Tibial artery (tissue), 4 donors: ENCODE data around the gene NUP62CL.

Experiments
- DNase-seq, 2 donors: peaks; one replicate each; pipeline ENCODE4 v3.0.0-alpha.2; 2019
- H3K27ac ChIP-seq, 2 donors: fragments of 200-600 bp; sonication (generic) in 1 of 2; 1 replicate in 1 of 2; 2 replicates in 1 of 2; pipeline ENCODE4 v1.5.1; 2018 to 2019; ENCODE audit warnings: mild to moderate bottlenecking in 1 of 2
- H3K27me3 ChIP-seq, 2 donors: fragments of 200-600 bp; sonication (generic) in 1 of 2; one replicate each; pipeline versions ENCODE4 v1.5.1 to v1.6.0; 2016 to 2019
- H3K36me3 ChIP-seq, 3 donors: fragments of 200-600 bp; sonication (generic) in 2 of 3; one replicate each; pipeline ENCODE4 v1.5.1; 2016 to 2019; ENCODE audit warnings: mild to moderate bottlenecking in 2 of 3
- H3K4me1 ChIP-seq, 4 donors: fragments of 200-600 bp; sonication (generic) in 2 of 4; 1 replicate in 3 of 4; 2 replicates in 1 of 4; pipeline ENCODE4 v1.5.1; 2016 to 2019
- H3K4me3 ChIP-seq, 2 donors: fragments of 200-600 bp; sonication (generic) in 1 of 2; 1 replicate in 1 of 2; 2 replicates in 1 of 2; pipeline ENCODE4 v1.5.1; 2018 to 2019; ENCODE audit warnings: mild to moderate bottlenecking in 2 of 2
- H3K9me3 ChIP-seq, 3 donors: fragments of 200-600 bp; sonication (generic) in 1 of 3; one replicate each; pipeline ENCODE4 v1.5.1; 2016 to 2019
- CTCF ChIP-seq, 2 experiments: fragments of 200-600 bp in 1 of 2; fragments of 450-650 bp in 1 of 2; IDR thresholded peaks; one replicate each; pipeline ENCODE4 v1.5.1; 2017 to 2019; ENCODE audit warnings: antibody characterized with exemption in 2 of 2, mild to moderate bottlenecking in 1 of 2, moderate library complexity in 1 of 2
- intact Hi-C: fragments of 100-400 bp; cut with DNase I; formaldehyde crosslinking; loops from one replicate; pipeline ENCODE4 v1.15.0; 2023; ENCODE audit warnings: low total_unique reads

Gene NUP62CL

GRCh38 chrX:107123750-107124149 is 82.5 kb downstream of the NUP62CL start:
- intact Hi-C loops, result no loop called here
- H3K9me3 ChIP-seq, result no peaks in the 10 kb centered on the region
- no peak overlapping the region for H3K4me3 ChIP-seq
- H3K27ac ChIP-seq, result no peak overlapping the region
- no peaks in the 10 kb centered on the region for H3K27me3 ChIP-seq
- no peak for DNase-seq
- H3K36me3 ChIP-seq, result no peaks in the 10 kb centered on the region
- TF ChIP-seq CTCF (IDR thresholded peaks at IDR 0.05), result no peak
- H3K4me1 ChIP-seq, result no peaks in the 10 kb centered on the region

GRCh38 chrX:107119283-107119682 is 87.0 kb downstream of the NUP62CL start:
- no peak for DNase-seq
- Histone ChIP-seq H3K9me3 (no peaks in the 10 kb centered on the region), H3K27ac (peak overlapping the region in 1 of 2 donors; percentile 79), H3K36me3 (peaks cover 0 to 18% (median 9%) of the 10 kb centered on the region in 3 donors), H3K4me1 (peaks cover 0 to 11% (median 0%) of the 10 kb centered on the region in 4 donors), H3K27me3 (no peaks in the 10 kb centered on the region), H3K4me3 (peak overlapping the region in 1 of 2 donors; percentile 73)
- no peak for TF ChIP-seq CTCF (IDR thresholded peaks at IDR 0.05)
- intact Hi-C loops, result no loop called here

GRCh38 chrX:107118322-107119147 is 87.7 kb downstream of the NUP62CL start, which contains the start of gene RBM41:
RBM41 (minus strand) TSS chrX:107118822; CDS start chrX:107118773, 49 bp downstream.
- intact Hi-C loops, result no loop called here
- Histone ChIP-seq H3K9me3 (no peaks in the 10 kb centered on the region), H3K27me3 (no peaks in the 10 kb centered on the region), H3K27ac (peak within 1 kb of the TSS; percentile 71 to 79), H3K4me3 (peak within 1 kb of the TSS; percentile 68 to 73), H3K36me3 (peaks cover 6 to 23% (median 9%) of the 10 kb centered on the region in 3 donors), H3K4me1 (peaks cover 0 to 11% (median 0%) of the 10 kb centered on the region in 4 donors)
- peak; percentile 80 to 84 for DNase-seq
- TF ChIP-seq CTCF (IDR thresholded peaks at IDR 0.05), result no peak

GRCh38 chrX:107117993-107118321 is 88.3 kb downstream of the NUP62CL start:
- Histone ChIP-seq H3K4me1 (peaks cover 0 to 11% (median 0%) of the 10 kb centered on the region in 4 donors), H3K9me3 (no peaks in the 10 kb centered on the region), H3K27me3 (no peaks in the 10 kb centered on the region), H3K4me3 (peak overlapping the region; percentile 68 to 73), H3K27ac (peak overlapping the region; percentile 71 to 79), H3K36me3 (peaks cover 9 to 23% (median 11%) of the 10 kb centered on the region in 3 donors)
- TF ChIP-seq CTCF (IDR thresholded peaks at IDR 0.05), result no peak
- DNase-seq, result no peak
- intact Hi-C loops, result no loop called here

GRCh38 chrX:107107459-107107858 is 98.8 kb downstream of the NUP62CL start:
- Histone ChIP-seq H3K36me3 (peaks cover 0 to 18% (median 5%) of the 10 kb centered on the region in 3 donors), H3K9me3 (no peaks in the 10 kb centered on the region), H3K27me3 (no peaks in the 10 kb centered on the region), H3K4me3 (no peak overlapping the region), H3K4me1 (no peaks in the 10 kb centered on the region), H3K27ac (no peak overlapping the region)
- intact Hi-C loops, result no loop called here
- no peak for TF ChIP-seq CTCF (IDR thresholded peaks at IDR 0.05)
- DNase-seq, result no peak
